BLaER1 treated with 17β-estradiol and CSF1 and Interleukin-3, amounts not matched to agents 10 nM and 100 nM (cell line): ENCODE measurements around the gene TLCD2.
"Not testable (repeated sequence)": the region's sequence is repeated elsewhere in the genome, so short reads cannot be mapped to it uniquely, and the experiment has no call there.

Experiments used
- H3K27ac ChIP-seq, 11 experiments: shearing (Covaris generic); formaldehyde crosslinking; 2 replicates each; pipeline ENCODE4 v1.8.1; 2022
- H3K27me3 ChIP-seq, 11 experiments: shearing (Covaris generic); formaldehyde crosslinking; 2 replicates each; pipeline ENCODE4 v1.8.1; 2022
- H3K36me3 ChIP-seq, 11 experiments: shearing (Covaris generic); formaldehyde crosslinking; 2 replicates each; pipeline ENCODE4 v1.8.1; 2022
- H3K4me1 ChIP-seq, 10 experiments: shearing (Covaris generic); formaldehyde crosslinking; 2 replicates each; pipeline ENCODE4 v1.8.1; 2022
- H3K4me2 ChIP-seq, 11 experiments: shearing (Covaris generic); formaldehyde crosslinking; 2 replicates each; pipeline ENCODE4 v1.8.1; 2022
- H3K4me3 ChIP-seq, 10 experiments: shearing (Covaris generic); formaldehyde crosslinking; 2 replicates each; pipeline ENCODE4 v1.8.1; 2022
- H3K9ac ChIP-seq, 11 experiments: shearing (Covaris generic); formaldehyde crosslinking; 2 replicates each; pipeline ENCODE4 v1.8.1; 2022
- H3K9me3 ChIP-seq, 11 experiments: shearing (Covaris generic); formaldehyde crosslinking; replicated peaks in 1 of 11; 2 replicates each; pipeline ENCODE4 v1.8.1; 2022
- H4K20me1 ChIP-seq, 11 experiments: shearing (Covaris generic); formaldehyde crosslinking; 2 replicates each; pipeline ENCODE4 v1.8.1; 2022
- Cebpa-rat ChIP-seq, 11 experiments: shearing (Covaris generic); IDR thresholded peaks; 2 replicates each; pipeline ENCODE4 v1.8.1; 2022

The TLCD2 gene

DNA sequence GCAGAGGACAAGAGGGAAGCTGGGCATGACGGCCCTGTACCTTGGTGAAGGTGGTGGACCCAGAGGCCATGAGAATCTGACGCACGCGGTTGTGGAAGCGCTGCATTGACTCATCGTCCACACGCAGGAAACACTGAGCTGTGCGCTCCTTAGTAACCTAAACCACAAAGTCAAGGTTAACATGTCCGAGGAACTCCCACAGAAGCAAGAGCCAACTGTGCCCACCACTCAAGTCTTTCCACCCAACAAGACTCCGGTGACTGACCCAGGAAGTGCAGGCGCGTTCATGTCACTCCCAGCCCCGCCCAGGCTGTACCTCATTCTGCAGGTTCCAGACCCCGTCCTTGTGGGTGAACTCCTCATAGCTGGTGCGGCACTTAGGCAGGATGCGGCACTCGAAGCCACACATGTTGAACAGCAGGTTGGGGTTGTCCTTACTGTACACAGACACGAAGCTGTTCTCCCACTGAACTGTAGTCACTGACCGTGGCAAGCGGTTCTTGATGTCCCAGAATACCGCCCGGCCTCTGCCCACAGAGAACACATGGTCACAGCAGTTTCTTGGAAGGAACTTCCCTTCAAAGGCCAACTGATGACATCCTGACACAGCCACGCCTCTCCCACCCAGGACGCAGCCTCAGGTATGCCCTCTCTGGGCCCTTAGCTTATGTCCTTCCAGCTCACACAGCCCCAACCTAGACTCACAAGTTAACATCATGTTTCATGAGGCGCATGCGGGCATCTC is 37.0 kb downstream of the TLCD2 start:
- Histone ChIP-seq H3K4me2 (no peak overlapping the region), H3K9me3 (no peaks in the 10 kb centered on the region), H3K27me3 (no peaks in the 10 kb centered on the region), H3K36me3 (peaks cover 98 to 100% (median 99%) of the 10 kb centered on the region in 11 experiments), H3K4me1 (no peaks in the 10 kb centered on the region), H3K27ac (0 out of 22 replicates have a peak overlapping the region, but pooled peaks of 1 of the 11 experiments have one; percentile 6), H3K4me3 (no peak overlapping the region), H4K20me1 (peaks cover 60 to 100% (median 98%) of the 10 kb centered on the region in 11 experiments), H3K9ac (no peak overlapping the region)
- TF ChIP-seq Cebpa-rat (IDR thresholded peaks at IDR 0.05) = no peak

DNA sequence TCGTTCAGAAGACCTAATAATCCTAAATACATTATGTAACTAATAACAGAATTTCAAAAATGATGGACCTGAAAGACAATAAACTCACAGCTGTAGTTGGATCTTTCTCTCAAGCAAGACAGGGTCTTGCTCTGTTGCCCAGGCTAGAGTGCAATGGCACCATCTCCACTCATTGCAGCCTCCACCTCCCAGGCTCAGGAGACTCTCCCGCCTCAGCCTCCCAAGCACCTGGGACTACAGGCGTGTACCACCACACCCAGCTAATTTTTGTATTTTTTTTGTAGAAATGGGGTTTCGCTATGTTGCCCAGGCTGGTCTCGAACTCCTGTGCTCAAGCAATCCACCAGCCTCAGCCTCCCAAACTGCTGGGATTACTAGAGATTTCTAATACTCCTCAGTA is 46.2 kb downstream of the TLCD2 start:
- H3K9me3 ChIP-seq, H3K27me3 ChIP-seq, H3K4me2 ChIP-seq, H3K4me3 ChIP-seq, H3K9ac ChIP-seq, H3K27ac ChIP-seq, H3K4me1 ChIP-seq: not testable (repeated sequence)
- Histone ChIP-seq H4K20me1 (peaks cover 58 to 100% (median 97%) of the 10 kb centered on the region in 11 experiments; a peak in 21 of 22 replicates), H3K36me3 (peaks cover 99 to 100% (median 100%) of the 10 kb centered on the region in 11 experiments)

DNA sequence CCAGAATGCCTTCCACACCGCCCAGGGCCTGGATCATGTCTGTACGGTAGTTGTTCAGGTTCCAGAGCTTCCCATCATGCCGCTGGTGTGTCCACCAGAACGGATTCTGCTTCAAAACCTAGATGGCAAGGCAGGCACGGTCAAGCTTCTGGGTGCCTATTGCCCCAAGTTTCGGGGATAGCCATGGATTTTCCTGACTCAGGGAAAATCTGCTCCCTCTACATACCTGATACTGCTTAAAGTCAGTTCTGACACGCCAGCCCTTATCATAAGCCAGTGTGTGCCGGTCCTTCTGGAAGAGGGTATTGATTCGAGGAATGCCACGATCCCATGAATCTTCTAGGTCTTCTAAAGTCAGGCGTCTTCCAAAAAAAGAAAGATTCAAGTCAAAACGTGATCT is 49.1 kb downstream of the TLCD2 start:
- H3K4me3 ChIP-seq = no peak overlapping the region
- H3K27ac ChIP-seq = no peak overlapping the region
- H3K36me3 ChIP-seq = peaks cover 100% of the 10 kb centered on the region in 11 experiments
- no peak for TF ChIP-seq Cebpa-rat (IDR thresholded peaks at IDR 0.05)
- H3K9me3 ChIP-seq = no peaks in the 10 kb centered on the region
- H3K9ac ChIP-seq = no peak overlapping the region
- no peaks in the 10 kb centered on the region for H3K4me1 ChIP-seq
- H3K27me3 ChIP-seq = no peaks in the 10 kb centered on the region
- peaks cover 29 to 99% (median 90%) of the 10 kb centered on the region in 11 experiments; a peak in 21 of 22 replicates for H4K20me1 ChIP-seq
- H3K4me2 ChIP-seq = no peak overlapping the region

DNA sequence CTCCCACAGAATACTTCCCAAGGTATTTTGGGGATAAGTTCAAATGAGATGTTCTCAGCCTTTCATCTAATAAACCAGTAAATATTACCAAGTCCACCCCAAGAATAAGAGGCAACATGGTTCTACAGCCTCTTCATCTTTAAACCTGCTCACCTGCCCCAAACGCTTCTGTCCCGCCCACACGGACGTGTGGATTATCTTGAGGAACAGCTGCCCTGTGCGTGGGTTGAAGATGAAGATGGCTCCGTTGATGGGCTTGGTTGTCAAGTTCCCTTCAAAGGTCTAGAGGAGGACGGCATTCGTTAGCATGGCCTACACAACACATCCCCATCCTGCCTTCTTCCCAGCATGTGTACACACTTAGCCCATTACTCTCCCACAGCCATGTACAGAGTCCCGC is 52.1 kb downstream of the TLCD2 start:
- Histone ChIP-seq H3K27me3 (no peaks in the 10 kb centered on the region), H3K4me2 (no peak overlapping the region), H4K20me1 (peaks cover 9 to 99% (median 86%) of the 10 kb centered on the region in 11 experiments; a peak in 20 of 22 replicates), H3K4me1 (peaks cover 0 to 4% (median 0%) of the 10 kb centered on the region in 10 experiments; a peak in 5 of 20 replicates), H3K27ac (no peak overlapping the region), H3K4me3 (no peak overlapping the region), H3K36me3 (peaks cover 100% of the 10 kb centered on the region in 11 experiments), H3K9me3 (no peaks in the 10 kb centered on the region), H3K9ac (no peak overlapping the region)
- no peak for TF ChIP-seq Cebpa-rat (IDR thresholded peaks at IDR 0.05)

DNA sequence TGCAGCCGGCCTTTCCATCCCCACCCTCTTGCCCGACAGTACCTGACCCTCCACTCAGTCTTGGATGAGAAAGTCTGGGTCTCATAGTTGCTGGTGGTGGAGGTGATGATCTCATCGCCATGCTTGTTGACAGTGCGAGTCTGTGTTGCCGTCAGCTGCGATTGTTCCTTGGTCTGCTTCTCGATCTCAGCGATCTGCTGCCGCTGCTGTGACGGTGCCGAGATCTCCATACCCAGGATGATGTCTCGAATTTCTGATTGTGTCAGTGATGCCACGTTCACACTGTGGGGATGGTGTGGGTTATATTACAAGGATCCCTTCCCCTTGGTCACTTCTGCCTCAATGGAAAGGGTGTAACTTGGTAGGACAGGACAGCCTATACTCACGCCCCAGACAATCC is 56.4 kb downstream of the TLCD2 start:
- H3K36me3 ChIP-seq = peaks cover 88 to 89% (median 88%) of the 10 kb centered on the region in 11 experiments
- H3K4me3 ChIP-seq = no peak overlapping the region
- peaks cover 11 to 91% (median 79%) of the 10 kb centered on the region in 11 experiments; a peak in 20 of 22 replicates for H4K20me1 ChIP-seq
- no peaks in the 10 kb centered on the region for H3K27me3 ChIP-seq
- no peak overlapping the region for H3K27ac ChIP-seq
- H3K4me1 ChIP-seq = peaks cover 19 to 37% (median 29%) of the 10 kb centered on the region in 10 experiments
- no peaks in the 10 kb centered on the region for H3K9me3 ChIP-seq
- no peak overlapping the region for H3K4me2 ChIP-seq
- H3K9ac ChIP-seq = 0 out of 22 replicates have a peak overlapping the region, but pooled peaks of 2 of the 11 experiments have one; percentile 8 to 12
- no peak for TF ChIP-seq Cebpa-rat (IDR thresholded peaks at IDR 0.05)

DNA sequence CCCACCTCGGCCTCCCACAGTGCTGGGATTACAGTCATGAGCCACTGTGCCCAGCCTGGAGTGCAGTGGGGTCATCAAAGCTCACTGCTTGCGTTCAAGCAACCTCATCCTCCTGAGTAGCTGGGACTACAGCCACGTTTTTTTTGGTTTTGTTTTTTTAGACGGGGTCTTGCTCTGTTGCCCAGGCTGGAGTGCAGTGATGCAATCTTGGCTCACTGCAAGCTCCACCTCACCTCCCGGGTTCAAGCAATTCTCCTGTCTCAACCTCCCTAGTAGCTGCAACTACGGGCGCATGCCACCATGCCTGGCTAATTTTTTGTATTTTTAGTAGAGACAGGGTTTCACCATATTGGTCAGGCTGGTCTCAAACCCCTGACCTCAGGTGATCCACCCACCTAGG is 57.4 kb downstream of the TLCD2 start:
- H3K9me3 ChIP-seq, H3K9ac ChIP-seq: not testable (repeated sequence)
- H4K20me1 ChIP-seq = peaks cover 11 to 82% (median 69%) of the 10 kb centered on the region in 11 experiments; a peak in 20 of 22 replicates

More for the DNA sequence above, 57.4 kb downstream of the TLCD2 start:
- peaks cover 79 to 80% (median 79%) of the 10 kb centered on the region in 11 experiments for H3K36me3 ChIP-seq
- H3K27me3 ChIP-seq, H3K27ac ChIP-seq, H3K4me3 ChIP-seq, H3K4me2 ChIP-seq: not testable (repeated sequence)
- peaks cover 28 to 45% (median 38%) of the 10 kb centered on the region in 10 experiments for H3K4me1 ChIP-seq
